Measurements from ENCODE around the gene HSD17B14.
A peak's percentile ranks its signal among the peaks of the same experiment; 100 is the strongest.

The HSD17B14 gene

DNA sequence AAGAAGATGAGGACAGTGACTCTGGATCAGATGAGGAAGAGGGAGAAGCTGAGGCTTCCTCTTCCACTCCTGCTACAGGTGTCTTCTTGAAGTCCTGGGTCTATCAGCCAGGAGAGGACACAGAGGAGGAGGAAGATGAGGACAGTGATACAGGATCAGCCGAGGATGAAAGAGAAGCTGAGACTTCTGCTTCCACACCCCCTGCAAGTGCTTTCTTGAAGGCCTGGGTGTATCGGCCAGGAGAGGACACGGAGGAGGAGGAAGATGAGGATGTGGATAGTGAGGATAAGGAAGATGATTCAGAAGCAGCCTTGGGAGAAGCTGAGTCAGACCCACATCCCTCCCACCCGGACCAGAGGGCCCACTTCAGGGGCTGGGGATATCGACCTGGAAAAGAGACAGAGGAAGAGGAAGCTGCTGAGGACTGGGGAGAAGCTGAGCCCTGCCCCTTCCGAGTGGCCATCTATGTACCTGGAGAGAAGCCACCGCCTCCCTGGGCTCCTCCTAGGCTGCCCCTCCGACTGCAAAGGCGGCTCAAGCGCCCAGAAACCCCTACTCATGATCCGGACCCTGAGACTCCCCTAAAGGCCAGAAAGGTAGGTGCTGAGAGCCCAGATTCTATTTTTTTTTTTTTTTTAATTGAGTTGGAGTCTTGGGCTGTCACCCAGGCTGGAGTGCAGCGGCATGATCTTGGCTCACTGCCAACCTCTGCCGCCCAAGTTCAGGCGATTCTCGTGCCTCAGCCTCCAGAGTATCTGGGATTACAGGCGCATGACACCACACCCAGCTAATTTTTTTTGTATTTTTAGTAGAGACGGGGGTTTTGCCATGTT is 38.2 kb upstream of the HSD17B14 start:
- no peak for TF ChIP-seq ZFX (IDR thresholded peaks at IDR 0.05)
- TF ChIP-seq CTCF (conservative IDR thresholded peaks at IDR 0.05) = no peak

GRCh38 chr19:48873476-48874302 is 37.4 kb upstream of the HSD17B14 start:
- TF ChIP-seq CTCF (conservative IDR thresholded peaks at IDR 0.05) = no peak
- no peak for TF ChIP-seq ZFX (IDR thresholded peaks at IDR 0.05)
- peak overlapping the region; percentile 90 for H3K27ac ChIP-seq

More for the DNA sequence above, 38.2 kb upstream of the HSD17B14 start:
- H3K27ac ChIP-seq = no peak overlapping the region

DNA sequence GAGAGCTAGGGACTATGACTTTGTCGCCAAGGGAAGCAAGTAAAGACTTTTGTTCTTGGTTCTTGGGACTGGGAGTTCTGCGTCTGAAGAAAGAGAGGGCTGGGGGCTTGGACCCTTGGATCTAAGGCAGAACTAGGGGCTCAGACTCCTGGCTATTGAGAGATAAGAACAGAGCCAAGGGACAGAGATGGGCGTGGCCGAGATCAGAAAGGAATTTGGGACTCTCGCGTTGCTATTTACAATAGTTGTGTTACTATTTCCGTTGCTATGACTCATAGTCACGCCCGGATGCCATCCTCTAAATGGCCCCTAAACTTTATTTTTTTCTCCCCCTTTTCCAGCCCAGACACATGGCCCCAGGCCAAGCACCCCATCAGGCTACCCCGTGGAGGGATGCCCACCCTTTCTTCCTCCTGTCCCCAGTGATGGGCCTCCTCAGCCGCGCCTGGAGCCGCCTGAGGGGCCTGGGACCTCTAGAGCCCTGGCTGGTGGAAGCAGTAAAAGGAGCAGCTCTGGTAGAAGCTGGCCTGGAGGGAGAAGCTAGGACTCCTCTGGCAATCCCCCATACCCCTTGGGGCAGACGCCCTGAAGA is 36.7 kb upstream of the HSD17B14 start:
- no peak for TF ChIP-seq CTCF (conservative IDR thresholded peaks at IDR 0.05)
- no peak for TF ChIP-seq ZFX (IDR thresholded peaks at IDR 0.05)
- peak overlapping the region; percentile 90 for H3K27ac ChIP-seq

DNA sequence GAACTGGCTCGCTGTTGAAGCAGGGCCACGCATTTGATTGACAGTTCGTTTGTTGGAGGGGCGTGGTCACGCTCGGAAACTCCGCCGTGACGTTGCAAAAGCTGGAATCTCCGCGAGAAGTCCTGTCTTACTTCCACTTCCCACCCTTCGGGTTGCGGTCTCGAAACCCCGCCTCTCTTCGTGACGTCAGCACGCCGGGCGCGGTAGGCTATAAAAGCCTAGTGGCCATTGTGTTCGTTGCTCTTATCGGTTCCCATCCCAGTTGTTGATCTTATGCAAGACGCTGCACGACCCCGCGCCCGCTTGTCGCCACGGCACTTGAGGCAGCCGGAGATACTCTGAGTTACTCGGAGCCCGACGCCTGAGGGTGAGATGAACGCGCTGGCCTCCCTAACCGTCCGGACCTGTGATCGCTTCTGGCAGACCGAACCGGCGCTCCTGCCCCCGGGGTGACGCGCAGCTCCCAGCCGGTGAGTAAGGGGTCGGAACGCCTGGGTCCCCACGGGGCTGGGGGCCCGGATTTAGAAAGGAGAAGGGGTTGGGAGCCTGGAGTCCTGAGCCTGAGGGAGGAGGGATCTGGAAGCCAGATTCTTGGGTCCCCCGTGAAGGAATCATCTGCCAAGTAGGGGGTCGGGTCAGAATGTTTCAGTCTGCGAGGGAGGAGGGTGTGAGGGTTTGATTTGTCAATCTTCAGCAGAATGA is 36.0 kb upstream of the HSD17B14 start, which contains the start of gene PPP1R15A:
TSS of gene PPP1R15A (plus strand) at position 240 of the 702 bp plus-strand sequence. CDS start 813 bp downstream, outside the sequence.
- peak within 1 kb of the TSS; percentile 90 for H3K27ac ChIP-seq
- no peak for TF ChIP-seq ZFX (IDR thresholded peaks at IDR 0.05)
- no peak for TF ChIP-seq CTCF (conservative IDR thresholded peaks at IDR 0.05)

DNA sequence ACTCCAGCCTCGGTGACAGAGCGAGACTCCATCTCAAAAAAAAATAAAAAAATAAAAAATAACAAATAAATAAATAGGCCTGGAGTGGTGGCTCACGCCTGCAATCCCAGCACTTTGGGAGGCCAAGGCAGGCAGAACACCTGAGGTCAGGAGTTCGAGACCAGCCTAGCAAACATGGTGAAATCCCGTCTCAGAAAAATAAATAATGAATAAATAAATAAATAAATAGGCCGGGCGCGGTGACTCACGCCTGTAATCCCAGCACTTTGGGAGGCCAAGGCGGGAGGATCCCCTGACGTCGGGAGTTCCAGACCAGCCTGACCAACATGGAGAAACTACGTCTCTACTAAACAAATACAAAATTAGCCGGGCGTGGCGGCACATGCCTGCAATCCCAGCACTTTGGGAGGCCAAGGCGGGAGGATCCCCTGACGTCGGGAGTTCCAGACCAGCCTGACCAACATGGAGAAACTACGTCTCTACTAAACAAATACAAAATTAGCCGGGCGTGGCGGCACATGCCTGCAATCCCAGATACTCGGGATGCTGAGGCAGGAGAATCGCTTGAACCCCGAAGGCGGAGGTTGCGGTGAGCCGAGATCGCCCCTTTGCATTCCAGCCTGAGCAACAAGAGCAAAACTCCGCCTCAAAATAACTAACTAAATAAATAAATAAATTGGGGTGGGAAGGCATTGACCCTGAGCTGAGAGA is 35.3 kb upstream of the HSD17B14 start:
- peak overlapping the region; percentile 90; the same call in 1 of the 2 replicates for H3K27ac ChIP-seq

GRCh38 chr19:48870048-48870447 is 33.8 kb upstream of the HSD17B14 start:
- H3K27ac ChIP-seq = no peak overlapping the region
- TF ChIP-seq CTCF (conservative IDR thresholded peaks at IDR 0.05) (no peak), ZFX (IDR thresholded peaks at IDR 0.05) (no peak)

Measured in C4-2B (cell line).